ENCODE results near the gene MEGF6. TPM values are rescaled to one million over a fixed set of nuclear protein-coding genes. Genes with fewer than 3 reads are reported as not detected.
"Not testable (repeated sequence)": the region's sequence is repeated elsewhere in the genome, so short reads cannot be mapped to it uniquely, and the experiment has no call there.

MEGF6 gene
- total and polyA plus RNA-seq, 12 donors: 1.8 to 14.1 (median 7.0) TPM

DNA sequence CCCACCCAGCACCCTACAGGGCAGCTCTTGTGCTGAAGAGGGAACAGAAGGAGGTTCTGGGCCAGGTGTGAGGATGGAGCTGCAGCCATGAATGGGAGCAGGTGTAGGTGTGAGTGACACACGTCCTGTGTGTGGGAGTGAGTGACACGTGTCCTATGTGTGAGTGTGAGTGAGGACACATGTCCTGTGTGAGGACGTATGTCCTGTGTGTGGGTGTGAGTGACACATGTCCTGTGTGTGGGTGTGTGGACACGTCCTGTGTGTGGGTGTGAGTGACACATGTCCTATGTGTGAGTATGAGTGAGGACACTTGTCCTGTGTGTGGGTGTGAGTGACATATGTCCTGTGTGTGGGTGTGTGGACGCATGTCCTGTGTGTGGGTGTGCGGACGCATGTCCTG is 26.4 kb downstream of the MEGF6 start:
- intact Hi-C loops (cut with DNase I): no loop called here
- DNase-seq (no peak), ATAC-seq (no peak)
- no peak overlapping the region for H3K27ac ChIP-seq
- H3K9me3 ChIP-seq: no peaks in the 10 kb centered on the region
- TF ChIP-seq, protein P1, sequence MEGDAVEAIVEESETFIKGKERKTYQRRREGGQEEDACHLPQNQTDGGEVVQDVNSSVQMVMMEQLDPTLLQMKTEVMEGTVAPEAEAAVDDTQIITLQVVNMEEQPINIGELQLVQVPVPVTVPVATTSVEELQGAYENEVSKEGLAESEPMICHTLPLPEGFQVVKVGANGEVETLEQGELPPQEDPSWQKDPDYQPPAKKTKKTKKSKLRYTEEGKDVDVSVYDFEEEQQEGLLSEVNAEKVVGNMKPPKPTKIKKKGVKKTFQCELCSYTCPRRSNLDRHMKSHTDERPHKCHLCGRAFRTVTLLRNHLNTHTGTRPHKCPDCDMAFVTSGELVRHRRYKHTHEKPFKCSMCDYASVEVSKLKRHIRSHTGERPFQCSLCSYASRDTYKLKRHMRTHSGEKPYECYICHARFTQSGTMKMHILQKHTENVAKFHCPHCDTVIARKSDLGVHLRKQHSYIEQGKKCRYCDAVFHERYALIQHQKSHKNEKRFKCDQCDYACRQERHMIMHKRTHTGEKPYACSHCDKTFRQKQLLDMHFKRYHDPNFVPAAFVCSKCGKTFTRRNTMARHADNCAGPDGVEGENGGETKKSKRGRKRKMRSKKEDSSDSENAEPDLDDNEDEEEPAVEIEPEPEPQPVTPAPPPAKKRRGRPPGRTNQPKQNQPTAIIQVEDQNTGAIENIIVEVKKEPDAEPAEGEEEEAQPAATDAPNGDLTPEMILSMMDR (IDR thresholded peaks at IDR 0.05): no peak
- no peaks in the 10 kb centered on the region for H3K36me3 ChIP-seq
- H3K27me3 ChIP-seq: peaks cover 0 to 12% (median 0%) of the 10 kb centered on the region in 7 donors
- H3K4me3 ChIP-seq: no peak overlapping the region
- WGBS, 2 donors: 84 to 85% methylated on average over 7 of the region's 7 CpGs
- peaks cover 0 to 9% (median 0%) of the 10 kb centered on the region in 9 donors for H3K4me1 ChIP-seq

DNA sequence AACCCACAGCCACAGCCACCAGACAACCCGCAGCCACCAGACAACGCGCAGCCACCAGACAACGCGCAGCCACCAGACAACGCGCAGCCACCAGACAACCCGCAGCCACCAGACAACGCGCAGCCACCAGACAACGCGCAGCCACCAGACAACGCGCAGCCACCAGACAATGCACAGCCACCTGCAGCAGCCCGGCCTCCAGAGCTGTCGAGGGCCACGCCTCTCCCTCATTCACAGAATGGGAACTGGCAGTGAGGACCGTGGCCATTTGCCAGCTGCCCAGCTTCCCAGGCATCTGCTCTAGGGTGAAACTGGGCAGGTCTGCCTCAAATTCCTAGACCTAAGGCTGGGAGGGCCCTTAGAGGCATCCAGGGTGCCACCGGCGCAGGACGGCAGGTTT is 27.6 kb downstream of the MEGF6 start:
- H3K4me3 ChIP-seq; DNase-seq; H3K4me1 ChIP-seq; H3K27ac ChIP-seq; intact Hi-C loops (cut with DNase I); H3K9me3 ChIP-seq; H3K36me3 ChIP-seq: not testable (repeated sequence)
- peak in 1 of 8 donors; percentile 43 for ATAC-seq
- 84 to 85% methylated on average over 18 of the region's 21 CpGs for WGBS, 2 donors
- peaks cover 0 to 12% (median 0%) of the 10 kb centered on the region in 7 donors for H3K27me3 ChIP-seq

DNA sequence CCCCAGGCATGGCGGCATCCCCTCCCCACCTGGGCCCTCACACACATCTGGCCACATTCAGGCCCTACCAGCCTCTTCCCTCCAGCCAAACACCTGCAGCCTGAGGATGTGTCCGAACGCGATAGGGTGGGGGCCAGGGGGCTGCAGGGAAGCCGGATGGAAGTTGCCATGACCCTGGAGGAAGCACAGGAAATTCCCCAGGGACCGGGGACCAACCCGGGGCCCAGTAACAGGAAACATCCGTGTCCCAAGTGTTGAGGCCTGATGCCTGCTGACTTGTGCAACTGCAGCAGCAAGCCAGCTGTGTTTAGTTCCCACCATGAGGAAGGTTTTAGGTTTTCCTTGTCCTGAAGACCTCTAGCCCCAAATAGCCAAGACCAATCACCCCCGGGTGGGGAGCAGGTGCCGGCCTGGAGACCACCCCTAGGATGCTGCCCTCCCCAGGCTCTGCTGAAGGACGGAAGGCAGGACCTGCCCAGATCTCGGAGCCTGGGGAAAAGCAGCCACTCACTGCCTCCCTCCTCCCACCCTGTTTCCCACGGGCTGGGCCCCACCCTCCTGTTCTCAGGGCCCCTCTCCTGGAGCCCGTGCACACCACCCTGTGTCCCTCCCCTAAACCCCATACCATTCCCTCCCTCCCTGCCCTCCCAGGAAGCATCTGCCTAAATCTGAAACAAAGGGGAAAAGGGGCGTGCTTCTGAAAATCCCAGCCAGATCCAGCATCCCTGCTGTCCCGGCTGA is 29.8 kb downstream of the MEGF6 start:
- intact Hi-C loops (cut with DNase I): no loop called here
- Histone ChIP-seq H3K4me3 (no peak overlapping the region), H3K27me3 (peaks cover 0 to 20% (median 0%) of the 10 kb centered on the region in 7 donors), H3K4me1 (peaks cover 0 to 9% (median 0%) of the 10 kb centered on the region in 9 donors), H3K27ac (no peak overlapping the region), H3K9me3 (no peaks in the 10 kb centered on the region), H3K36me3 (no peaks in the 10 kb centered on the region)
- no peak for ATAC-seq
- TF ChIP-seq, protein P1 (IDR thresholded peaks at IDR 0.05): no peak
- 44 to 55% methylated on average over 16 of the region's 16 CpGs for WGBS, 2 donors
- no peak for DNase-seq

DNA sequence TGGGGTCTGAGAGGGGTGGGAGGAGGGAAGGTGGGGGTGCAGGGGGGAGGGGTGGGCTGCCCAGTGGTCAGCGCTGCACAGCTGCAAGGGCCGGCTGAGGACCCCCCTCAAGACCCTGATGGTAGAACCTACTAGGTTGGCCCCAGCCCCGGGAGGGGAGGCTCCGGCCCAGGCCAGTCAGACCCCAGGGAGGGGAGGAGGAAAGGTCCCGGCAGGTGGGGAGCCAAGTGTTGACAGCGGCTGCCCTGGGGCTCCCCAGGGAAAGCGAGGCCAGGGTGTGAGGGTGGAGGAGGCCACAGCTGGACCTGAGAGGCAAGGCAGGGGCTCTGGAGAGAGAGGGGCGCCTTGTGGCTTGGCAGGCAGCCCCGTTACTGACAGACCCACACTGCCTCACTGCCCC is 31.1 kb downstream of the MEGF6 start:
- H3K4me1 ChIP-seq: peaks cover 0 to 9% (median 0%) of the 10 kb centered on the region in 9 donors
- H3K9me3 ChIP-seq: no peaks in the 10 kb centered on the region
- ATAC-seq (no peak), DNase-seq (no peak)
- no peak overlapping the region for H3K27ac ChIP-seq
- no peak overlapping the region for H3K4me3 ChIP-seq
- H3K27me3 ChIP-seq: peaks cover 0 to 20% (median 0%) of the 10 kb centered on the region in 7 donors
- no peaks in the 10 kb centered on the region for H3K36me3 ChIP-seq
- intact Hi-C loops (cut with DNase I): no loop called here
- 78 to 80% methylated on average over 8 to 9 of the region's 9 CpGs for WGBS, 2 donors
- TF ChIP-seq, protein P1 (IDR thresholded peaks at IDR 0.05): no peak

DNA sequence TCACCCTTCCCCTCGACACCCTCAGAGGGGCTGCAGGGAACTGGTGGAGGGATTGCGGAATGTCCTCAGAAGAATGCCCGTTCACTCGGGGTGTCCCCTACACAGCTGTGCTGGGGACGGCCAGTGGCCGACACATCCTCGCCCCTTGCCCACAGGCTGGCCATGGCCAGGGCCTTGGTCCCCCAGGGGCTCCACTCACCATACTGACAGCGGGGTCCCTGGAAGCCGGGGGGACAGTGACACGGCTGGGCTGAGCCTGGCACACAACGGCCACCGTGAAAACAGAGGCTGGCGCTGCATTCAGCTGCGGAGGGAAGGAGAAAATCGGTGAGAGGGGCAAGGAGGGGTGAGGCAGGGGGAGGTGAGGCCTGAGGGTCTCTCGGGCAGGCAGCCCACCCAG is 31.7 kb downstream of the MEGF6 start:
- no peaks in the 10 kb centered on the region for H3K9me3 ChIP-seq
- 91 to 94% methylated on average over 15 to 16 of the region's 16 CpGs for WGBS, 2 donors
- no peak overlapping the region for H3K27ac ChIP-seq
- TF ChIP-seq, protein P1 (IDR thresholded peaks at IDR 0.05): no peak
- H3K4me1 ChIP-seq: peaks cover 0 to 9% (median 0%) of the 10 kb centered on the region in 9 donors
- H3K36me3 ChIP-seq: no peaks in the 10 kb centered on the region
- peaks cover 0 to 20% (median 0%) of the 10 kb centered on the region in 7 donors for H3K27me3 ChIP-seq
- DNase-seq: no peak
- no peak for ATAC-seq
- intact Hi-C loops (cut with DNase I): no loop called here
- H3K4me3 ChIP-seq: no peak overlapping the region
